GM12878 (cell line): Measurements from ENCODE around the gene DCDC2. TPM values are rescaled to one million over a fixed set of nuclear protein-coding genes. Genes with fewer than 3 reads are reported as not detected.

Experiments used
- ATAC-seq: fragments of 200-7000 bp; cut with Tn5 transposase; 3 replicates; pipeline ENCODE4 v1.9.1; 2020; ENCODE audit warnings: mild to moderate bottlenecking, moderate library complexity
- BruUV-seq: library from RNA; stranded (reverse); fragments of 400-500 nt; replicated peaks from 2 replicates; lab custom pipeline; 2021; lab: Mats Ljungman, UMichigan
- CTCF ChIA-PET: fragments of 300-600 bp; sonication (Branson Sonifier 250); formaldehyde crosslinking; extraction: SDS; loops from one replicate; lab custom pipeline; 2021; ENCODE audit warnings: inconsistent platforms; lab: Yijun Ruan, JAX
- POLR2A ChIA-PET: fragments of 350-600 bp; formaldehyde crosslinking; extraction: SDS; loops from one replicate; lab custom pipeline; 2021; ENCODE audit warnings: inconsistent platforms; lab: Charles Lee
- RAD21 ChIA-PET: fragments of 300-600 bp; sonication (Branson Sonifier 250); formaldehyde crosslinking; loops from one replicate; lab custom pipeline; 2023; ENCODE audit warnings: antibody characterized with exemption; ENCODE audit not compliant: unreplicated experiment; lab: Charles Lee
- SMC1A ChIA-PET: fragments of 300-600 bp; sonication (Branson Sonifier 250); formaldehyde crosslinking; loops from one replicate; lab custom pipeline; 2023; ENCODE audit not compliant: unreplicated experiment, uncharacterized antibody; lab: Charles Lee
- DNase-seq: peaks from one replicate; pipeline ENCODE4 v3.0.0-alpha.2; 2011; ENCODE audit warnings: low read depth, low spot score
- FAIRE-seq: peaks from 3 replicates; lab custom pipeline; 2011; peaks lifted over from hg19 to GRCh38; lab: Jason Lieb, UNC
- H2AFZ ChIP-seq: 2 replicates; pipeline ENCODE4 v1.6.0; 2011; ENCODE audit warnings: low read depth, low read length, control low read depth; ENCODE audit not compliant: control insufficient read depth
- H3K27ac ChIP-seq: 2 replicates; pipeline ENCODE4 v1.5.1; 2011; ENCODE audit warnings: control low read depth; ENCODE audit not compliant: control insufficient read depth, insufficient read depth
- H3K27me3 ChIP-seq, 2 experiments: replicated peaks in 1 of 2; 2 replicates each; pipeline versions ENCODE4 v1.6.0 to v1.6.1; 2011; ENCODE audit warnings: low read length in 1 of 2; ENCODE audit not compliant: control insufficient read depth in 2 of 2, insufficient read depth in 2 of 2
- H3K36me3 ChIP-seq, 2 experiments: 2 replicates each; pipeline ENCODE4 v1.5.1; 2011; ENCODE audit warnings: low read length in 1 of 2; ENCODE audit not compliant: control insufficient read depth in 2 of 2, insufficient read depth in 2 of 2
- H3K4me1 ChIP-seq: 2 replicates; pipeline ENCODE4 v1.6.1; 2011; ENCODE audit warnings: mild to moderate bottlenecking, low read length, moderate library complexity, mixed read lengths; ENCODE audit not compliant: control insufficient read depth, insufficient read depth
- H3K4me2 ChIP-seq: 2 replicates; pipeline ENCODE4 v1.6.0; 2011; ENCODE audit warnings: control low read depth; ENCODE audit not compliant: control insufficient read depth, insufficient read depth
- H3K4me3 ChIP-seq: fragments of 200-600 bp; sonication (generic); 2 replicates; pipeline ENCODE4 v1.5.1; 2016
- H3K79me2 ChIP-seq: 2 replicates; pipeline ENCODE4 v1.6.0; 2011; ENCODE audit warnings: low read length; ENCODE audit not compliant: control insufficient read depth, insufficient read depth
- H3K9ac ChIP-seq: 2 replicates; pipeline ENCODE4 v1.8.0; 2011; ENCODE audit warnings: low read length, control low read depth, mixed read lengths; ENCODE audit not compliant: control insufficient read depth, insufficient read depth
- H3K9me3 ChIP-seq: replicated peaks from 3 replicates; pipeline ENCODE4 v1.5.1; 2011; ENCODE audit warnings: mild to moderate bottlenecking, low read length; ENCODE audit not compliant: control insufficient read depth, insufficient read depth
- H4K20me1 ChIP-seq: 2 replicates; pipeline ENCODE4 v1.6.0; 2011; ENCODE audit not compliant: control insufficient read depth, insufficient read depth
- ATF2 ChIP-seq: IDR thresholded peaks from 2 replicates; pipeline ENCODE4 v1.6.1; 2012; ENCODE audit warnings: low read length, inconsistent platforms
- ATF7 ChIP-seq: fragments of 450-650 bp; IDR thresholded peaks from 2 replicates; pipeline ENCODE4 v1.6.1; 2016; ENCODE audit warnings: low read depth, mild to moderate bottlenecking
- CREM ChIP-seq: IDR thresholded peaks from 2 replicates; pipeline ENCODE4 v1.6.1; 2014; ENCODE audit warnings: antibody characterized with exemption, low read depth
- DPF2 ChIP-seq: fragments of 450-650 bp; IDR thresholded peaks from 2 replicates; pipeline ENCODE4 v1.6.1; 2017; ENCODE audit warnings: mild to moderate bottlenecking
- EED ChIP-seq: sonication (generic); IDR thresholded peaks from 2 replicates; pipeline ENCODE4 v1.6.1; 2016; ENCODE audit warnings: antibody characterized with exemption, low read depth
- FOXK2 ChIP-seq: fragments of 450-650 bp; IDR thresholded peaks from 2 replicates; pipeline ENCODE4 v1.6.1; 2017; ENCODE audit warnings: mild to moderate bottlenecking, moderate library complexity
- GABPA ChIP-seq: IDR thresholded peaks from 2 replicates; pipeline ENCODE4 v1.6.1; 2014; ENCODE audit warnings: antibody characterized with exemption, low read depth, mild to moderate bottlenecking, inconsistent platforms
- HDAC2 ChIP-seq: fragments of 200-600 bp; sonication (generic); IDR thresholded peaks from 2 replicates; pipeline ENCODE4 v1.6.1; 2017
- MLLT1 ChIP-seq: fragments of 450-650 bp; IDR thresholded peaks from 2 replicates; pipeline ENCODE4 v1.6.1; 2016; ENCODE audit warnings: mild to moderate bottlenecking
- NFIC ChIP-seq: IDR thresholded peaks from 2 replicates; pipeline ENCODE4 v1.6.1; 2012; ENCODE audit warnings: low read depth, mild to moderate bottlenecking, inconsistent platforms, low read length, moderate library complexity
- NKRF ChIP-seq: fragments of 450-650 bp; conservative IDR thresholded peaks from 2 replicates; pipeline ENCODE4 v1.6.1; 2017; ENCODE audit warnings: mild to moderate bottlenecking, moderate library complexity
- POLR2AphosphoS5 ChIP-seq: IDR thresholded peaks from 2 replicates; pipeline ENCODE4 v1.6.1; 2011; ENCODE audit warnings: mild to moderate bottlenecking, low read length, inconsistent platforms
- RAD51 ChIP-seq: fragments of 450-650 bp; IDR thresholded peaks from 2 replicates; pipeline ENCODE4 v1.6.1; 2016; ENCODE audit warnings: moderate library complexity, mild to moderate bottlenecking, inconsistent platforms
- SP1 ChIP-seq: IDR thresholded peaks from one replicate; pipeline ENCODE4 v1.6.1; 2011; ENCODE audit warnings: low read depth, low read length
- TAF1 ChIP-seq: IDR thresholded peaks from 2 replicates; pipeline ENCODE4 v1.6.1; 2011; ENCODE audit warnings: mild to moderate bottlenecking, low read depth, low read length, borderline replicate concordance
- ZNF384 ChIP-seq: IDR thresholded peaks from 2 replicates; pipeline ENCODE4 v1.6.1; 2012; ENCODE audit warnings: low read depth, mild to moderate bottlenecking, low read length, improper control_type of control experiment, borderline replicate concordance
- ZNF687 ChIP-seq: fragments of 450-650 bp; IDR thresholded peaks from 2 replicates; pipeline ENCODE4 v1.6.1; 2017; ENCODE audit warnings: mild to moderate bottlenecking, moderate library complexity
- ZZZ3 ChIP-seq: IDR thresholded peaks from 2 replicates; pipeline ENCODE4 v1.6.1; 2011; ENCODE audit warnings: low read depth; ENCODE audit not compliant: control insufficient read depth, insufficient read length
- WGBS: methylation state at CpG from one replicate; pipeline ENCODE4 v1.1.6; 2016; ENCODE audit warnings: low lambda C conversion rate; ENCODE audit not compliant: insufficient replicate concordance, insufficient coverage; ENCODE audit errors: missing lambda C conversion rate; 5-methylcytosine and 5-hydroxymethylcytosine counted together
- in situ Hi-C: fragments of 300-500 bp; cut with MboI; formaldehyde crosslinking; loops from 9 replicates; pipeline ENCODE4 v1.14.3; 2018; ENCODE audit warnings: mixed read lengths
- intact Hi-C: fragments of 100-400 bp; cut with micrococcal nuclease; formaldehyde crosslinking; loops from one replicate; pipeline ENCODE4 v1.14.2; 2022; ENCODE audit not compliant: unreplicated experiment
- polyA plus RNA-seq, 11 experiments: library from polyadenylated mRNA; depleted of rRNA in 4 of 11; unstranded in 6 of 11; stranded (reverse) in 5 of 11; fragments of >200 nt; fragmentation: Nextera tagmentation in 4 of 11; fragmentation: Illumina TruSeq in 1 of 11; extraction: Ambion mirVana in 4 of 11; extraction: Trizol in 1 of 11; gene quantifications; 1 replicate in 1 of 11; 2 replicates in 10 of 11; pipeline versions ENCODE4 v1.2.1 to v1.2.3, GENCODE V29; 2011 to 2016; ENCODE audit warnings: inconsistent platforms in 2 of 11, missing spikeins in 2 of 11, low read depth in 1 of 11
- total RNA-seq, 4 experiments: library from RNA; depleted of rRNA in 3 of 4; stranded (reverse); fragments of >200 nt in 3 of 4; fragmentation: Illumina TruSeq in 1 of 4; extraction: Trizol in 1 of 4; gene quantifications; 2 replicates each; pipeline versions ENCODE4 v1.2.1 to v1.2.3, GENCODE V29; 2013 to 2021

Gene DCDC2
- total and polyA plus RNA-seq, 10 of the 15 experiments (the other 5 are each of a cell fraction or from before 2014, with no cell fraction given) = under 0.01 to 0.03 TPM; not detected in 8

GRCh38 chr6:24226541-24226940, 131.3 kb downstream of the DCDC2 start:
- H3K9me3 ChIP-seq = no peaks in the 10 kb centered on the region
- POLR2A ChIA-PET = no interaction called here
- RAD21 ChIA-PET = no interaction called here
- no peak overlapping the region for H3K9ac ChIP-seq
- in situ Hi-C loops (no loop called here), intact Hi-C loops (no loop called here)
- no peaks in the 10 kb centered on the region for H4K20me1 ChIP-seq
- H3K4me2 ChIP-seq = no peak overlapping the region
- no peak for ATAC-seq
- H3K36me3 ChIP-seq = no peaks in the 10 kb centered on the region
- no peak overlapping the region for H3K27ac ChIP-seq
- CTCF ChIA-PET = no interaction called here
- no TSS peak for BruUV-seq
- H3K4me3 ChIP-seq = no peak overlapping the region
- 34% methylated on average over 3 of the region's 3 CpGs for WGBS
- H3K27me3 ChIP-seq = peaks cover 0 to 5% of the 10 kb centered on the region in 2 experiments; a peak in 2 of 4 replicates
- H2AFZ ChIP-seq = no peak overlapping the region
- TF ChIP-seq TAF1 (no peak), ATF7 (no peak), ZNF384 (no peak), ZNF687 (no peak), MLLT1 (no peak), NKRF (no peak), CREM (no peak), EED (no peak), DPF2 (no peak), POLR2AphosphoS5 (no peak), SP1 (no peak), GABPA (no peak), ZZZ3 (no peak), NFIC (no peak), ATF2 (no peak), HDAC2 (no peak), RAD51 (no peak), FOXK2 (no peak)
- H3K4me1 ChIP-seq = no peaks in the 10 kb centered on the region
- DNase-seq = no peak
- H3K79me2 ChIP-seq = no peaks in the 10 kb centered on the region
- FAIRE-seq = no peak
- SMC1A ChIA-PET = no interaction called here
